OCI-LY1 (cell line): Measurements from ENCODE around the gene POLR2L.

Source experiments
- H2AFZ ChIP-seq: fragments of 200-600 bp; sonication (generic), shearing (Covaris generic); 2 replicates; pipeline ENCODE4 v1.6.0; 2014; ENCODE audit warnings: antibody characterized with exemption, mild to moderate bottlenecking, low read length
- H3F3A ChIP-seq: fragments of 200-600 bp; sonication (generic), shearing (Covaris generic); 2 replicates; pipeline ENCODE4 v1.6.0; 2014; ENCODE audit warnings: mild to moderate bottlenecking, antibody characterized with exemption, low read length, moderate library complexity; ENCODE audit not compliant: insufficient read depth
- H3K27ac ChIP-seq: fragments of 200-600 bp; sonication (generic); 2 replicates; pipeline ENCODE4 v1.5.1; 2014; ENCODE audit warnings: low read length, mixed run types, mild to moderate bottlenecking, low read depth; ENCODE audit not compliant: poor library complexity, severe bottlenecking
- H3K27me3 ChIP-seq: fragments of 200-600 bp; sonication (generic); 2 replicates; pipeline ENCODE4 v1.6.0; 2014; ENCODE audit warnings: antibody characterized with exemption, mild to moderate bottlenecking, low read length, moderate library complexity; ENCODE audit not compliant: insufficient read depth
- H3K36me3 ChIP-seq: fragments of 200-600 bp; sonication (generic); 2 replicates; pipeline ENCODE4 v1.6.1; 2014; ENCODE audit warnings: mild to moderate bottlenecking, antibody characterized with exemption, low read length, moderate library complexity, mixed read lengths; ENCODE audit not compliant: insufficient read depth
- H3K4me1 ChIP-seq: fragments of 200-600 bp; sonication (generic); 2 replicates; pipeline ENCODE4 v1.5.1; 2014; ENCODE audit warnings: mild to moderate bottlenecking, low read length, moderate library complexity; ENCODE audit not compliant: insufficient read depth, severe bottlenecking
- H3K4me2 ChIP-seq: fragments of 200-600 bp; sonication (generic), shearing (Covaris generic); 2 replicates; pipeline ENCODE4 v1.6.1; 2014; ENCODE audit warnings: low read length
- H3K4me3 ChIP-seq: fragments of 200-600 bp; sonication (generic); 2 replicates; pipeline ENCODE4 v1.5.1; 2014; ENCODE audit warnings: low read length, low read depth, mild to moderate bottlenecking, mixed read lengths; ENCODE audit not compliant: poor library complexity, severe bottlenecking
- H3K79me2 ChIP-seq: fragments of 200-600 bp; shearing (Covaris generic); 2 replicates; pipeline ENCODE4 v1.6.1; 2016; ENCODE audit warnings: mixed run types, low read length, mixed read lengths; ENCODE audit not compliant: insufficient read depth
- H3K9ac ChIP-seq: fragments of 200-600 bp; sonication (generic), shearing (Covaris generic); 2 replicates; pipeline ENCODE4 v1.6.1; 2014; ENCODE audit warnings: mild to moderate bottlenecking, low read length, mixed read lengths
- H3K9me2 ChIP-seq: fragments of 200-600 bp; sonication (generic), shearing (Covaris generic); 2 replicates; pipeline ENCODE4 v1.6.1; 2014; ENCODE audit warnings: low read depth, mild to moderate bottlenecking, low read length, mixed read lengths
- H3K9me3 ChIP-seq: fragments of 200-600 bp; shearing (Covaris generic); 2 replicates; pipeline ENCODE4 v1.6.1; 2014; ENCODE audit warnings: low read length, mixed read lengths
- H4K20me1 ChIP-seq: fragments of 200-600 bp; sonication (generic), shearing (Covaris generic); 2 replicates; pipeline ENCODE4 v1.6.0; 2016; ENCODE audit warnings: mild to moderate bottlenecking, low read length; ENCODE audit not compliant: insufficient read depth
- CTCF ChIP-seq: fragments of 200-600 bp; sonication (generic), shearing (Covaris generic); IDR thresholded peaks from 2 replicates; pipeline ENCODE4 v1.5.1; 2017; ENCODE audit warnings: mild to moderate bottlenecking, antibody characterized with exemption, low read length, moderate library complexity, mixed read lengths
- EZH2 ChIP-seq: fragments of 200-600 bp; sonication (generic), shearing (Covaris generic); IDR thresholded peaks from 2 replicates; pipeline ENCODE4 v1.8.0; 2017; ENCODE audit warnings: borderline replicate concordance, mixed run types, mild to moderate bottlenecking, antibody characterized with exemption, low read length, moderate library complexity, mixed read lengths

POLR2L gene

GRCh38 chr11:844693-845644, 2.6 kb upstream of the POLR2L start:
- Histone ChIP-seq H3F3A (no peaks in the 10 kb centered on the region), H3K4me3 (no peak overlapping the region), H3K9me3 (no peaks in the 10 kb centered on the region), H2AFZ (no peak overlapping the region), H3K4me2 (no peak overlapping the region), H3K36me3 (peaks cover 12% of the 10 kb centered on the region), H3K9me2 (no peaks in the 10 kb centered on the region), H3K27ac (no peak overlapping the region), H3K4me1 (peaks cover 37% of the 10 kb centered on the region), H3K79me2 (peaks cover 8% of the 10 kb centered on the region; the same call in 1 of the 2 replicates), H3K9ac (no peak overlapping the region), H3K27me3 (0 out of 2 replicates have a peak, but pooled peaks cover 4% of the 10 kb centered on the region), H4K20me1 (no peaks in the 10 kb centered on the region)
- no peak for TF ChIP-seq EZH2
- TF ChIP-seq CTCF: no peak

- H3K27ac ChIP-seq: no peak overlapping the region
- peaks cover 35% of the 10 kb centered on the region for H3K4me1 ChIP-seq
- no peaks in the 10 kb centered on the region for H4K20me1 ChIP-seq
- peak overlapping the region; percentile 70; the same call in 1 of the 2 replicates for H3K4me2 ChIP-seq
- H3K4me3 ChIP-seq: peak overlapping the region; percentile 99
- H3K79me2 ChIP-seq: peaks cover 8% of the 10 kb centered on the region; the same call in 1 of the 2 replicates
- H3K36me3 ChIP-seq: peaks cover 22% of the 10 kb centered on the region
- H2AFZ ChIP-seq: no peak overlapping the region
- H3F3A ChIP-seq: no peaks in the 10 kb centered on the region
- H3K9ac ChIP-seq: no peak overlapping the region; the same call in 1 of the 2 replicates
- H3K9me3 ChIP-seq: no peaks in the 10 kb centered on the region
- H3K27me3 ChIP-seq: 0 out of 2 replicates have a peak, but pooled peaks cover 4% of the 10 kb centered on the region
- no peaks in the 10 kb centered on the region for H3K9me2 ChIP-seq
- TF ChIP-seq EZH2 (no peak), CTCF (no peak)
Measured at GRCh38 chr11:843818-844692, 1.7 kb upstream of the POLR2L start.

- H4K20me1 ChIP-seq: no peaks in the 10 kb centered on the region
- H3K4me1 ChIP-seq: peaks cover 28% of the 10 kb centered on the region
- TF ChIP-seq EZH2 (no peak), CTCF (no peak)
Measured at GRCh38 chr11:843086-843734, 881 bp upstream of the POLR2L start.

More at GRCh38 chr11:843086-843734, 881 bp upstream of the POLR2L start:
- Histone ChIP-seq H3K9me2 (no peaks in the 10 kb centered on the region), H3K36me3 (peaks cover 29% of the 10 kb centered on the region), H3K4me3 (peak overlapping the region; percentile 99), H3K9ac (peak overlapping the region; percentile 98), H3K27me3 (0 out of 2 replicates have a peak, but pooled peaks cover 4% of the 10 kb centered on the region), H3F3A (no peaks in the 10 kb centered on the region), H3K79me2 (peaks cover 8% of the 10 kb centered on the region; the same call in 1 of the 2 replicates), H3K9me3 (no peaks in the 10 kb centered on the region), H3K27ac (no peak overlapping the region), H3K4me2 (peak overlapping the region; percentile 70), H2AFZ (no peak overlapping the region)
